Head of caudate nucleus (tissue), 42 donors: ENCODE results near the gene OMP.

Source experiments
- DNase-seq, 42 donors: peaks; one replicate each; pipeline versions ENCODE4 v3.0.0 to v3.0.0-alpha.2; 2020 to 2021; ENCODE audit warnings: mixed read lengths in 7 of 42
- intact Hi-C: fragments of 100-400 bp; cut with DNase I; formaldehyde crosslinking; loops from one replicate; pipeline ENCODE4 v1.15.0; 2022

Gene OMP

DNA sequence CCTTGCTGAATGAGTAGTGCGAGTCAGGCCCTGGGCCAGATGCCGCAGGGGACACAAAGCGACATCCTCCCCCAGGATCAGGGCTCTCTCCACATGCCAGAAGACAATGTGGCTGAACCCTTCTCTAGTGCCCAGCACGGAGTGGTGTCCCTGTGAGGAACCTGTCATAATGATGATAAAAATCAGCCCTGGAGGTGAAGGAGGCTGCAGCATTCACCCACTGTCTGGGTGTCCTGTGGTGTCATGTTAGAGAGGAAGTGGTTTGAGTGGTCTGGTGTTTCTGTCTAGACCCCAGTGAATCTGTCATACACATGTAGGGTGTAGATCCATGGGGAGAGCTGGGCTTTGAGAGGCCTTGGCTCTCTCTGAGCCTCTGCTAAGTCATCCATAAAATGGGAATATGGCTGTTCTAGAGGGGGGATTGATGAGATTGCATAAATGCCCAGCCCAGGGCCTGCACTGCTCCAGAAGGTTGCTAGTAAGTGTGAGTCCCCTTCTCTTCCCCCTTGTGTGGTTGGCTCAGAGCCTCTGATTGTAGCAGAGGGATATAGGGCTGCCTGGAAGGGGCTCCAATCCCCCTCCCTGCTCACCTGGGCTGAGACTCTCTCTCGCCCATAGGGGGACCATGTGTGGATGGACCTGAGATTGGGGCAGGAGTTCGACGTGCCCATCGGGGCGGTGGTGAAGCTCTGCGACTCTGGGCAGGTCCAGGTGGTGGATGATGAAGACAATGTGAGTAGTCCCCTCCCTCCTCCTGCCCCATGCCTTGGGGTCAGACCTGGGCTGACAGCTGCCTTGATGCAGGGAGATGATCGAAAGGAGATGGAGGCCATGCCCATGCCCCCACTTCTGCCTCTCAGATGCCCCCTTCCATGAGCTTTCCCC lies 39.7 kb downstream of the OMP start:
- intact Hi-C loops, result no loop called here
- no peak for DNase-seq

DNA sequence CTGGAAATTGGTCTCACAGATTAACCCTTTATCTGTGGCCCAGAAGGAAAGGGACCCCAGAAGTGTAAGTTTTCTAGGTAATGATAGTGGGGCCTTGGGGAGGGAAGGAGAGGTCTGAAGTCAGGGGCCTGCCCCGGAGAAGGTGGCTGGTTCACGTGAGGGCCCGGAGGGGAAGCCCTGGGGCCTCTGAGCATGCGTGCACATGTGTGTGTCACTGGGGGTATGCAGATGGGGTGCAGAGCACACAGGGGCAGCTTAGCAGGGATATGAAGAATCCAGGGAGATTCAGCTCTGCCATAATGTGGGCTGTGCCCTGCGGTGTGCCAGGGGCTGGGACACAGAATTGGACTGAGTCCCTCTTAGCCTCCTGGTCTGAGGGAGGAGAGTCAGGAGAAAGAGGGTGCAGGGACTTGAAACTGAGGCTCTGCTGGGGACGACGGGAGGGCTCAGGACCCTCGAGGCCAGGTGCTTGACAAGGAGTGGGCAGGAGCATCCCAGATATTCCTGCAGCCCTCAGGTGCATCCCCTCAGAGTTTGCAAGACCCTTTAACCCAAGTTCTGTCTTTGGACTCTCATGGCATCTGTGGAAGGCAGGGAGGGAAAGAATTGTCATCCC lies 40.9 kb downstream of the OMP start:
- intact Hi-C loops, result no loop called here
- no peak for DNase-seq

DNA sequence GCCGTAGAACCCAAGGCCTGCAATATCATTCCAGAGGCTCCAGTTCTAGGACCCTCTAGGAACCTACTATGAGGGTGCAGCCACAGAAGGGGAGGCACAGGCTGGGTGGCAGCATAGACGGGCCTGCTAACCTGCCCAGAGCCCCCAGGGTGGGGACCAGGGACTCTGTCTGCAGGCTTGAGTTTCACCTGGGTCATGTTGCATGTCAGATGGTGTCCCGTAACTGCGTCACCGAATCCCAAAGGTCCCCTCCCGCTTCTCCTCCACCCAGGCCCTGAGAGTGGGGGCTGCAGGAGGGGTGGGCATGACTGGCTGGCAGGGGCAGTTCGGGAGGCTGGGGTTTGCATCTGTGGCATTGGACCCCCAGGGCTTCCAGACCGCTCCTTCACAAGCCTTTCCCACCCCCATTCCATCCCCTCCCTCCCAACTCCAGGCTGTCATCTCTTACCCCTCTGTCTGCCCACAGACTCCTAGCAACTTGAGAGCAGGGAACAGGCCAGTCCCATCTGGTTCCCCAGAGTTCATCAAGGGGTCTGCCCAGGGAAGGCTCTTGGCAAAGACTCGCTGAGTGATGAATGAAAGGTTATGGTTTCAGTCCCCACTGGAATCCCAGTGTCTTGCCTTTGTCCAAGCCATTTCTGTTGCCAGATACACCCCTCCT lies 41.7 kb downstream of the OMP start:
- intact Hi-C loops, result no loop called here
- no peak for DNase-seq

DNA sequence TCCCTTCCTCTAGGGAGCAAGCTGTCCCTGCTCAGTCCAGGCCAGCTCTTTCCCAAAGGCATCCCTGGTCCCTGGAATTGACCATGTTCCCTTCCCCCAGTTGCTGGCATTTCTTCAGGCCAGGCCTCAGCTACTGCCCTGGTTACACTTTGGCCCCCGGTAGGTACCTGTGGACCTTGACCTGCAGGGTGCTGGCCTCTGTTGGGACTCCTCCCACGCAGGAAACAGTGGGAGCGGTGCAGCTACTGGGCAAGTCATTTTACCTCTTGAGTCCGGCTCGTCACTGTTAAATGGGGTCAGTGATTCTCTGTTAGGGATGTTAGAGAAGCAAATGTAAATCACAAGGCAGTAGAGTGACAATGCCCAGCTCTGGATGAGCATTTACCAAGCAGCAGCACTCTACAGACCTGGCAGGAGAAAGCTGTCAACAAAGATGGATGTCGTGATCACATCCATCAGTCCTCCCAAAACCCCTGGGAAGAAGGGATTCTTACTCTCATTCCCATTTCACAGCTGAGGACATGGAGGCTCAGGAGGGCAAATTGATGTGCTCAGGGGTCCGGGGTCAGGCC lies 42.3 kb downstream of the OMP start:
- intact Hi-C loops, result no loop called here
- no peak for DNase-seq

DNA sequence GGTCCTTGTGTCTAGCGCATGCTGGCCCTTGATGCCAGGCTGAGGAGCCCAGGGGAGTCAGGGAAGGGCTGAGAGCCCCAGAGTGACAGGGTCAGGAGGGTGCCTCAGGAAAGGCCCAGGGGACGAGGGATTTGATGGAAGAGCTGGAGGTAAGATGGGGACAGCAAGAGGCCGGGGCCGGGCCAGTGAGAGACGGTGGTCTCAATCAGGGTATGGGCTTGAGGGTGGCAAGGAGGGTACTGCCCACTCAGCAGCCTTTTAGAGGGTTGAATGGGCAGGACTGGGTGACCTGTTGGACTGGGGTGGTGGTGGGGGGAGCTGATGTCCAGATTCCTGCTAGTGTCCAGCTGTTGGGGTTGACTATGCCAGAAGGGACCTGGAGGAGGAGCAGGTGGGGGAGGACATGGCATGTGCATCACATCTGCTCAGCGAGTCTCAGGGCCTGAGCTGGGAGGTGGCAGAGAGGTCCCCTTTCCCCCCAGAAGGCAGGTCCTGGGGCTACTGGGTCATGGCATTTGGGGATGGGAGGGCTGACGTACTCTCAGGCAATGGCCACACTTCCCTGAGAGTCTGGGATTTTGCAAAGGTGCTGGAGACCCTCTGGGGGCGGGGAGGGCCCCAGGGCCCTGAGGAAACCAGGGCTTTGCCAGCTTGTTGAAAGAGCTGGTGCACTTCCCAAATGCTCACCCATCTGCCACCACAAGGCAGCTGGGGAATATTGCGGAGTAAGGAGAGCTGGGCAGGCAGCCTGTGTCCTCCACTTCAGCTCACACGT lies 43.8 kb downstream of the OMP start:
- no peak for DNase-seq
- intact Hi-C loops, result no loop called here

DNA sequence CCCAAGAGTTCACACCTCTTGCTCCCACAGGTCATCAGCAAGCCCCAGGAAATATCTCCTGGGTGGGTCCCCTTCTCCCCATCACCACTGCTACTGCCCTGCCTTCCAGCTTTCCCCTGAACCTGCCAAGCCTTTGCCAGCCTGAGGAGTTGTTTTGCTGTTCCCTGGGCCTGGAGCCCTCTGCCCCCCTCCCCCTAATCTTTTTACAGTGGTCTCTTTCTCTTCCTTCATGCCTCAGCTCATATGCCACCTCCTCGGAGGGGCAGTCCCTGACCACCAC lies 44.3 kb downstream of the OMP start:
- intact Hi-C loops, result no loop called here
- no peak for DNase-seq

DNA sequence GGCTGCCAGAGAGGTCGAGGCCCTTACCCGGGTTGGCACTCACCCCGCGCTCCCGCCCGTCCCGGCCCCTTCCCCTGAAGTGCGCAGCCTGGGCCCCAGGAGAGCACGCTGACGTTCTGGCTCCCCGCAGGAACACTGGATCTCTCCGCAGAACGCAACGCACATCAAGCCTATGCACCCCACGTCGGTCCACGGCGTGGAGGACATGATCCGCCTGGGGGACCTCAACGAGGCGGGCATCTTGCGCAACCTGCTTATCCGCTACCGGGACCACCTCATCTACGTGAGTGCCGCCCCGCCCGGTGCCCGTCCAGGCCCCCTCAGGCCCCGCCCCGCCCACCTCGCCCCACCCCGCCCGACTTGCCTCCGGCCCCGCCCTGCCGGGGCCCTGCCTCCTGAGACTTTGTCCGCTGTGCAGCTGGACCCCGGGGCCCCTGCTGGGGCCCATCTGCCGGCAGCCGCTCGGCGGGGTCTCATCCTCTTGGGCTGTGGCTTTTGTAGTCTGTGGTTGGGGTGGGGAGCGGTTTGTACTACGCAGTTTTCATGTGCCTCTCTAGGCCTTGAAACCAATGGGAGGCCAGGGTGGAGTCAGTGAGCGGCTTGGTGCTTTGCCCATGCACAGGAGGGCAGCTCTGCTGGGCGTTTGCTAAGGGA lies 45.2 kb downstream of the OMP start:
- intact Hi-C loops, result no loop called here
- DNase-seq, result no peak

DNA sequence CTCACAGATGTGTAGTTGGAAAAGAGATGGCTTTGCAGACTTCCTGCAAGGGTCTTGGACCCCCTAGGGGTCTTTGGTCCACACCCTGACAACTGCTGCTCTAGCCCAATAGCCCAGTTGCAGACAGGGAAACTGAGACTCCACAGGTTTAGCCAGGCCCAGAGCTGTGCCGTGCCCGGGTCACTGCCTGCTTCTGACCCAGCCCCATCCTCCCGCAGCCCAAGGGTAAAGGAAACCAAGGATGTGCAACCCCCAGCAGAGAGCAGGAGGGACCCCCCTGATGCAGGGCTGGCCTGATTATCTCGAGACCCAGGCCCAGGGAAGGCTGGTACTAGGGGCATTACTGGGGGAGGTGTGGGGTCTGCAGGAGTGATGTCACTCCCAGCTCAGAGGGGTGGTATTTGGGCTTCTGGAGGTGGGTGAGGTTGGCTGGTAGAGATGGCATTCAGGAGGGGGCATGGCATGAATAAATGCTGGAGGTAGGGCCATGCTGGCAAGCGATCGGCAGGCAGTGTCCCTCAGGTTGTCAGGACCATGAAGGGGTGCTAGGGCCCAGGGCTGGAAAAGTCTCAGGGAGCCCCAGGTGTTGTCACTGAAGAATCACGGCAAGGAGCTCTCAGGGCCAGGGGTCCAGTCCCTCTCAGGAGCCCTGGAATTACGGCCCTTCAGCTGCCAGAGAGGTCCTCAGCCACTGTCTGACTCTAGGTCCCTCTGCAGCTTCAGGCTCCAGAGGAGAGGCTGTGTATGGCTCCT lies 46.5 kb downstream of the OMP start:
- intact Hi-C loops, result no loop called here
- no peak for DNase-seq

DNA sequence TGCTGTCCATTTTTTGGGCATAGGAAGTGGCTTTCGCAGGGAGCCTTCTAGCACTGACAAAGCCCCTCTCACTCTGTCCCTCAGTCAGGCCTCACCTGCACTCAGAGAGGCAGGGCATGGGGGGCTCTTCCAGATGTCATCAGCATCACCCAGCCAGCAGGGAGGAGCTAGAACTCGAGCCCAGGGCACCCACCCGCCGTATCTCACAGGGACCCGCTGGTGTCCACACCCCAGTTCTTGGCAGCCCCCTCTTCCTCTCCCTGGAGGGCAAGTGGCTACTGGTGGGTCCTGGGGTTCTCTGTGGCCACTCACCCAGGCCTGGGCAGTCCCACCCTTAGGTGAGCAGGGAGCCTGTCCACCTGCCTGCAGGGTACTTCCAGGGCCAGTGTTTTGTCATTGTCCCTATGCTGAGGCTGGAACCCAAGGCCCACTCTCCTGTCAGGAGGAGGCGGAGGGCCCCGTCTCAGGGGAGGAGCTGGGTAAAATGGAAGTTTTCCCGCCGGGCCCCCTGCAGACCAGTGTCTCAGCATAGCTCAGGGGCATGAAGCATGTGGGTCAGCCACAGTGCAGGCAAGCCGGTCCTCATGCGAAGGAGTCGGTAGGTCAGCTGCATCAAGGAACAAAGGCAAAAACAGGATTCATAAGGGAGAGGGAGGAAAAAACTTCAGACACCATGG lies 47.2 kb downstream of the OMP start:
- intact Hi-C loops, result no loop called here
- DNase-seq, result no peak

DNA sequence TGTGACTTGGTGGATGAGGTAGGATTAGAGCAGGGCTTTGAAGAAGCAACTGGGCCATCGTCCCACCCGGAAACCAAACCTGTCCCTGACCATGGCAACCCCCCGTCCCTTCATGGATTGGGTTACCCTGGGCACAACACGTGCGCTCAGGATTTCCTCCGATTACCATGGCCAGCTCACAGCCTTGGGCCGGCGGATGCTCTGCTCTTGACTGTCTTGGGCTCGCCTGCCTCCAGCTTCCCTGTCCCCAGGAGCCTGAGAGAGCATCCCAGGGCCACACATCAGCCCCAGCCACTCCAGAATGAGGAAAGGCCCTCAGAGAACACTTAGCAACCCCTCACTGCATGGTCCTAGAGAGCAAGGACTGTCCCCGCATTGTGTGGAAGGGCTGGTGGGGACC lies 48.2 kb downstream of the OMP start:
- intact Hi-C loops, result no loop called here
- no peak for DNase-seq

DNA sequence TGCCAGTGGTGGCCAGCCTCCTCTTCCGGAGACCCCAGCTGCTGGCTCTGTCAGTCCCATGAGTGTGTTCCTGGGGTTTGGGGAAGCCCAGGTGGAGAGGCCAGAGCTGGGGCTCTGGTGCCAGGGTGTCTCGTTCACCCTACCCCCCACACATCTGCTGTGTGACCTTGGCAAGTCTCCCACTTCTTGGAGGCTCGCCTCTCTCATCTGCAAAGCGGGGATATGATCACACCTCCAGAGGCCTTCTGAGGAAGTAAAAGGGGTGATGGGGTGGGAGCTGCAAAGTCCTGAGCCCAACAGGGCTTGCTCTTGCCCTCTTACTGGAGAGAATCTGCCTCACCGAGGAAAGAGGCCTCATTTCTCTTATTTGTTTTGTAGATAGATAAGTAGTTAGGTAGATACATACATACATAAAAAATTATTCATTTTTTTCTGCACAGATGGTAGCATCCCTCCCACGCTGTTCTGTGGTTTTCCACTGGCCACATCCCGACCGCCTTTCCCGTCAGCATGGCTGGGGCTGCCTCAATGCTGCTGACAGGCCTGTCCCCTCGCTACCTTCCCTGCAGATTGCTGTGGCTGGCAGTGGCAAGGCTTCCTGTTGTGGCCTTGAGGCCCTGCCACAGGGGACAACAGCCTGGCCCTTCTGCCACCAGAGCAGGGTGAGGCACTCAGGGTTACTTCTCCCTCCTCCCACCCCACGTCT lies 49.3 kb downstream of the OMP start:
- intact Hi-C loops, result no loop called here
- no peak for DNase-seq

DNA sequence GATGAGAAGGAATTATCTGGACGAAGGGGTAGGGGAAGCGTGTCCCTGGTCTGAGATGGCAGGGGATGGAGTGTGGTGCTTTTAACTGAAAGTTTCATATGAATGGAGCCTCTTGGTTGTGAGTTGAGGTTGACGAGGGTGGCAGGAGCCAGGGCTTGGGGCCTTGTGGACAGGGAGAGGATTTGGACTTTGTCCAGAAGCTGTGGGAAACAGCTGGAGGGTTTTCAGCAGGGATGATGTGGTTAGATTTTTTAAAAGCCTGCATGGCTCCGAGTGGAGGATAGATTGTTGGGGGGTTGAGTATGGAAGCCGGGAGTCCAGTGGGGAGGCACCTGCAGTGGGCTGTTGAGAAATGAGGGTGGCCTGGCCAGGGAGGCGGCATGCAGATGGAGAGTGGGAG lies 50.2 kb downstream of the OMP start:
- DNase-seq, result no peak
- intact Hi-C loops, result no loop called here
